HG03103 (cell line): ENCODE results near the gene STK4.
A peak's percentile ranks its signal among the peaks of the same experiment; 100 is the strongest.

Experiments
- ATAC-seq: cut with Tn5 transposase; IDR thresholded peaks from one replicate; pipeline ENCODE4 v1.9.1; 2021; ENCODE audit warnings: low read depth; ENCODE audit not compliant: unreplicated experiment

Gene STK4

DNA sequence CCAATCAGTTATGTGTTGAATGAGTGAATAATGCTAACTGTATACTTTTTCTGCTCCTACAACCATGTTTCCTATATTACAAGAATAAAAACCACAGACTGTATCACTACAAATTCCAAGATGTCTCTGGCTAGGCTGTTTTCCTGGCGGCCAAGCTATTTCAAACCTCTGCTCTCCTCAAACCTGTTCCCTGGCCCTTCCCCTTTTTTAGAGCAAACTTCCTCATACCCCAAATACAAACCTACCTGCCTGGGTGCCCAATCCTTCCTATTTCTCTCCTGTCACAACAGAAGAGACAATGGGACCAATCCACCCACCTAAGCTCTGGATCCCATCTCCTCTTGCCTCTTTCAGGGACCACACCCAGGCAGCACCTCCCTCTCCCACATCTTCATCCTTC lies 13.6 kb upstream of the STK4 start:
- no peak for ATAC-seq

DNA sequence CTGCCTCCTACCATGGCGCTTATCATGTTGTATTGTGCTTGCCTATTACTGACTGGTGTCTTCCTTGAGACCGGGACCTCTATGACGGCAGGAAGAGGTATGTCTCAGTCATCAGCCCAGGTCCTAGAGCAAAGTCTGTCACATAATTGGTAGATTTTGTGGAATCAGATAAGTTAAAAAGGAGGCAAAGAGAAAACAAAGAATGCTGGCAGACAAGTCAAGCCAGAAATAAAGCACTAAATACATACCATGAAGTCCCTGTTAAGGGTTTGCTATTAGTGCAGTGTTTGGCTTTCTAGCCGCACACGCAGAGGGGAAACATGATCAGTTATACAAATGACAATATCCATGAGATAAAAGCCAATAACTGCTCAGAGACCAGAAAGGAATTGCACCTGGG lies 12.1 kb upstream of the STK4 start:
- no peak for ATAC-seq

- no peak for ATAC-seq
Observed at GRCh38 chr20:44955270-44955669, 11.0 kb upstream of the STK4 start.

- no peak for ATAC-seq
Observed at GRCh38 chr20:44956410-44956809, 9.9 kb upstream of the STK4 start.

DNA sequence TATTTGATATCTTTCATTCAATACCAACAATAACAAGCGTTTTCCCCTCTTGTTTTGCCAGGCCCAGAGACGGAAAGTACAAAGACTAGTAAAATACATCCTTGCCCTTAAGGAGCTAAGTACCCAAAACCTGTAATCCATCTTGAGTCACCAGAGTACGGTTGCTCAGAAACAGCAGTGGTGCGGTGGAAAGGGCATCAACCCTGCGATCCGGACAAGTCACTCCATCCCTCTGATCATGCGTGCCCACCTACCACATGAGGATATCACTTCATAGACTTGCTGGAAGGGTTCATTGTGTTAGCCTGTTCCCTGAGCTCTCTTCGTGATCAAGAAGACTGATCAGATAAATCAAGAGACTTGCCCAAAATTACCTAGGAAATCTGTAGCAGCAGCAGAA lies 8.0 kb upstream of the STK4 start:
- ATAC-seq = no peak

DNA sequence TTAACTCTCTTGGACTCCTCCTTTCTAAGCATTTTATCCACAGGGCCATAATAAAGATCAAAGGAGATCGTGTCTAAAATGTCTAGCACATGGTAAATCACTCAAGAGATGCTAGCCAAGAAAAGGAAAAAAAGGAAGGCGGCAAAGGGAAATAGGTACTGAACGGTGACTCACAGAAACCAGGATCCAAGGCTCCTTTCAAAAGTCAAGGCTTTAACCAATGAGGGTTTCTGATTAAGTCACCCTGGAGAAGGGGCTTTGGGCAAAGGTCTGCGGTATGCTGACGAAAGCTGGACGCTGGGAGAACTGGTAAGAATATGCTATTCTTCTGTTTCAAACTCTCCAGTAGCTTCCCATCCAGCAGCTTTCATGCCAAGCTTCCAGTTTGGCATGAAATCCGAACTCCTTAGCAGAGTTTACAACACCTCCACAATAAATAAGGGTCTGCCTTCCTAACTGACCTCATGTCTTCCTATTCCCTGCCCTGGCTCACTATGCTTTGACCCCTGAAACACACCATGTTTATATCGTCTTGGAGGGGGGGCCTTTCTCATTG lies 7.2 kb upstream of the STK4 start:
- no peak for ATAC-seq

GRCh38 chr20:44959638-44960102 lies 6.6 kb upstream of the STK4 start:
- peak; percentile 6 for ATAC-seq

- peak; percentile 87 for ATAC-seq
Observed at GRCh38 chr20:44960103-44960852, 6.0 kb upstream of the STK4 start, which contains the start of gene TOMM34. Gene TOMM34, minus strand, starts transcription at chr20:44960397. Its CDS starts 64 bp downstream, at chr20:44960333.

GRCh38 chr20:44961011-44961869 lies 5.1 kb upstream of the STK4 start:
- ATAC-seq = no peak

GRCh38 chr20:44961870-44962267 lies 4.4 kb upstream of the STK4 start:
- no peak for ATAC-seq

GRCh38 chr20:44962483-44962882 lies 3.8 kb upstream of the STK4 start:
- ATAC-seq = no peak

DNA sequence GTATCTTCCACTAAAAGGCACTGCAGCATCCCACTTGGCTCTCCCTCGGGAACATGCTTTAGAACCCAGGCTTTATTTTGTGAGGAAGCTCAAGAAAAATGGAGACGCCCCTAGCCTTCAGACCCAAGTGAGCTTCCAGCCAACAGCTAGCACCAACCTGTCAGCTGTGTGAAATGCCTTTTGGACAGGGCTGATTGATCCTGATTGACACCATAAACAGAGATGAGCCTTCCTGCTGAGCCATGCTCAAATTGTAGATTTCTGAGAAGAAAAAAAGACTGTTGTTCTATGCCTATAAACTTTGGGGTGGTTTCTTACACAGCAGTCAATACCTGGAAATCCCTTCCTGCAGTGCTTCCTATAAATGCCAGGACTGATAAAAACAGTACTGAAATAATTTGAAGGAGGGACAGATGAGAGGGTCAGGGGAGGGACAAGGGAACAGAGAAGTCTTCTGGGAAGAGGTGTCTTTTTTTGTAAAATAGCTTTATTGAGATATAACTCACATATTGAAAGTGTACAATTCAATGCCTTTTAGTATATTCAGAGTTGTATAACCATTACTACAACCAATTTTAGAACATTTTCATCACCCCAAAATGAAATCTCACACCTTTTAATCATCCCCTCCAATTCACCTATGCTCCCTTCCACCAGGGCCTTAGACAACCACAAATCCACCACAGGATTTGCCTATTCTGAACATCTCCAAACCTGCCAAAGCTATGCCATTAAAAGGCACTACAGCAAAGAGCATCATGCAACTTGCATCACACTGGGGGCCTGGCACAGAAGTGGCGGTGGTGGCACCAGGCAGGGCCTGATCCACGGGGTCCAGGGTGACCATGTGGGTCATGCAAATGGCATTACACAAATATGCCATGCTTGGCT lies 2.7 kb upstream of the STK4 start:
- ATAC-seq = no peak

- ATAC-seq = no peak
Observed at GRCh38 chr20:44965651-44966029, 672 bp upstream of the STK4 start.

DNA sequence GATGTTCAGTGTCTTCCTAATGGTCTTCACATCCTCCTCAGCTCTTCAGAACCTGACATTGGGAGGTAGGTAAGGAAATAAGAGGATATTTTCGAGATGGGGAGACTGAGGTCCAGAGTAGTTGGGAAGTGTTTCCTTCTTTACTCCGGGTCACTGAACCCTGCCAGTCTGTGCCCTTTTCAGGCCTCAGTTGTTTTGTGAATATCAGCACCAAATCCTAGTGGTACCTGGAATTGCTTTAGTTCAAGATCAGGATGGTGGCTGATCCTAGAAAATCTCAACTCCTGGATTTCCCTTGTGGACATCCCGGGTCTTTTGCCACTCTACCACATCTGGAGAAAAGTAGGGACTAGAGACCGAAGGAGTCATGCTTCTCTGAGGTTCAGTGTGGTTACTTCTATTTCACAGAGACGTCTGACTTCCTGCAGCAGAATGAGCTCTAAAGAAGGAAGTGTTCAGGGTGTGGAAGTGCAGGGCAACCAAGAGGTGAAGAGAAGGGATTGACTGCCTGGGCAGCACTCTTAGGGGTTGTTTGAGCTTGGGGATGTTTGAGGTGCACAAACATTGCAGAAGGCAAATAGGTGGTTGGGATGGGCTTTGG lies 995 bp downstream of the STK4 start:
- no peak for ATAC-seq

DNA sequence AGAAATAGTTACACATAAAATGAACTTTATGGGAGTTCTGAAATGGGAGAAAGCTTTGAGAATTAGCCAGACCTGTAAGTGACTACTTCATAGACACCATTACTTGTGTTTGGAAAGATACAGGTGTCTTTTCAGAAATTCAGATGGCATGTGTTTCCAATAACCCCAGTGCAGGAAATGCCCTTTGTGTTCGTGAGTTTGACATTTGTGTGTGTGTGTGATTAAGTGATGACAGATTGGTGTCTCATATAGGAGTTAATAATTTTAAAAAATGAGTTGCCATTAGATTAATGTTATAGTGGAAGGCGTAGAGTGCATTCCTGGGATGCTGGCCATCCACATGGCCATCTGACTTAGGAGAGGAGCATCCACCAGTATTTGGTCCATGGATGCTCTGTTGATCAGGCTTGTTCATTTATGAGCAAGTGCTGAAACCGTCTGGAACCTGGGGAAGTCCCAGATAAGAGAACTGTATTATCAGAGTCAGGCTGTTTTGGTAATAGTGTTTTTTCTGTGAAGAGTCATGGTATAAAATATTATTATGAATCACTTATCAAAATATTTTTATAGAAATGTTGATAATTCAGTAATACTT lies 3.1 kb downstream of the STK4 start:
- no peak for ATAC-seq

- no peak for ATAC-seq
Observed at GRCh38 chr20:44970243-44970757, 4.0 kb downstream of the STK4 start.

DNA sequence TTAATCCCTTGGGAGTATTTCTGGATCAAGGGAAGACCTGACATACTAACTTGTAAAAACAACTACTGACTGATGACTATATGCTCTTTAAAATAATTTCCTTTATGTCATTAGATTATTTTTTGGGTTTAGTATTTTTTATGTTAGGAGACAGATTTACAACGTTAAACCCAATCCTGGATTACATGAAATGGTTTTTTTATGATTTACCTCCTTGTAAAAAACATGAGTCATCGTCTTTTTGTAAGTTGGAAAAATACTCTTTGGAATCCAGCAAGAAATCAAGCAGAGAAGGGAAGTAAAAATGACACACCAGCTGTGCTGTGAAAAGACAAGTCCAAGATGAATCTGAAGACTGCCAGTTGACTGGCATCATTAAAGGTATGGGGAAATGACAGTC lies 6.7 kb downstream of the STK4 start:
- ATAC-seq = no peak

DNA sequence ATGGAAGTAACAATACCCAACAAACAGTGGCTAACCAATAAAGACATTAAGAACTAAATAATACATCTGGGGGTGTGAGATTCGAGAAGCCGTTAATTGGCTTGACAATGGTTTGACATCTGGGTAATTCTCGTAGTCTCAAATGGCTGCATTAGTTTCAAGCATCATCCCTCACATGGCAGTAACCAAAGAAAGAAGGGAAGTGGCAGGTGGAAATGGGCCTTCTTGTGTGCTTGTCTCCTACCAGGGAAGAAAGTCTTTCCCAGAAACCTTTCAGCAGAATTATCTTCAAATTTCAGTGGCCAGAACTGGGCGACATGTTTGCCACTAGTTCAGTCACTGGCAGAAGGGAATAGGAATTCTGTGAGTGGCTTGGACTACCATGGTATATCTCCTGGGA lies 10.4 kb downstream of the STK4 start:
- no peak for ATAC-seq

DNA sequence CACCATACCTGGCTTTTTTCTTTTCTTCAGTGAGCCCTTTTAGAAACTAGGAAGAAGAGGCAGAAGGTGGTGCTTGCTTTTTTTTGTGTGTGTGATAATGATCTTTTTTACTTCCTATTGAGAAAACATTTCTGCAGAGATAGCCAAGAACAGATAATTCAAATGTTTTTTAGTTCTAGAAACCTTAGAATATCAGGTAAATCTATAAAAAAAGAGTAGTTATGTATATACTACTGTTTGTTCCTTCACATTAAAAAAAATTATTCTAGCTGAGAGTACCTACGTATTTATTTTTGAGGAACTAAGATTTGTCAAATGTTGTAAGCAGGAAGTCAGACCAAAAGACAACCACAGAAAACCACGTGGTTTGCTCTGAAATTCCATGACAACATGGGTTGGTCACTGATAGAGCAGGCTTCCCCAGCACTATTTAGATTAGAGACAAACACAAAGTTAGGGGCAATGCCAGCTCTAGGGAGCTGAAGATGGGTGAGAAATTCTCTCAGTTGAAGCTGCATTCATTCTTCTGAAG lies 12.8 kb downstream of the STK4 start:
- peak; percentile 90 for ATAC-seq
